ENCODE results near the gene ZSCAN5A. TPM values are rescaled to one million over a fixed set of nuclear protein-coding genes. Genes with fewer than 3 reads are reported as not detected.
"Not testable (repeated sequence)": the region's sequence is repeated elsewhere in the genome, so short reads cannot be mapped to it uniquely, and the experiment has no call there.

Gene ZSCAN5A
- total and polyA plus RNA-seq, 5 donors from 2014 or later: 3.5 to 7.9 (median 6.4) TPM

GRCh38 chr19:56347163-56347778, 32.6 kb upstream of the ZSCAN5A start:
- ATAC-seq (ENCODE audit: low read depth in 2 of 2): no peak
- no peak for DNase-seq
- no peaks in the 10 kb centered on the region for H3K27me3 Mint-ChIP-seq
- H3K27ac Mint-ChIP-seq: no peak overlapping the region
- H3K9me3 Mint-ChIP-seq: peaks cover 0 to 11% (median 1%) of the 10 kb centered on the region in 7 donors
- peaks cover 5 to 6% of the 10 kb centered on the region in 2 experiments for H3K9me3 ChIP-seq (ENCODE audit: control insufficient read depth in 2 of 2, low read length in 2 of 2)
- H3K27ac ChIP-seq (ENCODE audit: insufficient read depth, low read length, poor library complexity, severe bottlenecking): no peak overlapping the region
- H3K36me3 Mint-ChIP-seq: no peaks in the 10 kb centered on the region
- H3K4me1 ChIP-seq (ENCODE audit: control insufficient read depth, insufficient read depth, low read length, poor library complexity, severe bottlenecking): no peaks in the 10 kb centered on the region
- H3K4me1 Mint-ChIP-seq: peaks cover 0 to 6% (median under 1%) of the 10 kb centered on the region in 4 donors
- H3K27me3 ChIP-seq (ENCODE audit: control insufficient read depth, insufficient read depth, low read length): no peaks in the 10 kb centered on the region
- H3K4me3 ChIP-seq (ENCODE audit: low read depth, low read length): no peak overlapping the region
- H3K36me3 ChIP-seq (ENCODE audit: control insufficient read depth, insufficient read depth, low read length): no peaks in the 10 kb centered on the region
- no peak overlapping the region for H3K4me3 Mint-ChIP-seq

DNA sequence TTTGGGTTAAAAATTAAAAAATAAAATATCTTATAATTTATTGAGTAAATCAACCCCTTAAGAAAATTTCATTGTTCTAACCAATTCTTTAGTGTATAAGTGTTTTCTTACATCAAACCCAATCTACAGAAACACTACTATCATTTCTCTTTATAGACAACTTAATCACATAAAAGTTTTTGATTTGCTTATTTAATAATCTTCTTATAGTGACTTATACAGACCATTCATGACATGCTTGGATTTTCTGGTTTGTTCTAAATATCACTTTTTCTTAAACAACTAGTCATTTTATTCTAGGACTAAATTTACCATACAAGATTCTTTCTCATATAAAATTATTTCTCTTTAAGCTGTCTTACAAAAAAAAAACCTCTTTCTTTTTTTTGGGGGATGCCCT, 27.3 kb upstream of the ZSCAN5A start:
- Histone ChIP-seq H3K4me3 (ENCODE audit: low read depth, low read length) (no peak overlapping the region), H3K27me3 (ENCODE audit: control insufficient read depth, insufficient read depth, low read length) (no peaks in the 10 kb centered on the region), H3K27ac (ENCODE audit: insufficient read depth, low read length, poor library complexity, severe bottlenecking) (no peak overlapping the region), H3K9me3 (ENCODE audit: control insufficient read depth in 2 of 2, low read length in 2 of 2) (peaks cover 5 to 10% of the 10 kb centered on the region in 2 experiments), H3K36me3 (ENCODE audit: control insufficient read depth, insufficient read depth, low read length) (no peaks in the 10 kb centered on the region), H3K4me1 (ENCODE audit: control insufficient read depth, insufficient read depth, low read length, poor library complexity, severe bottlenecking) (no peaks in the 10 kb centered on the region)
- Mint-ChIP-seq H3K27ac (no peak overlapping the region), H3K4me1 (no peaks in the 10 kb centered on the region), H3K27me3 (no peaks in the 10 kb centered on the region), H3K36me3 (no peaks in the 10 kb centered on the region), H3K9me3 (peaks cover 3 to 15% (median 5%) of the 10 kb centered on the region in 7 donors), H3K4me3 (no peak overlapping the region)
- DNase-seq (no peak), ATAC-seq (ENCODE audit: low read depth in 2 of 2) (no peak)

DNA sequence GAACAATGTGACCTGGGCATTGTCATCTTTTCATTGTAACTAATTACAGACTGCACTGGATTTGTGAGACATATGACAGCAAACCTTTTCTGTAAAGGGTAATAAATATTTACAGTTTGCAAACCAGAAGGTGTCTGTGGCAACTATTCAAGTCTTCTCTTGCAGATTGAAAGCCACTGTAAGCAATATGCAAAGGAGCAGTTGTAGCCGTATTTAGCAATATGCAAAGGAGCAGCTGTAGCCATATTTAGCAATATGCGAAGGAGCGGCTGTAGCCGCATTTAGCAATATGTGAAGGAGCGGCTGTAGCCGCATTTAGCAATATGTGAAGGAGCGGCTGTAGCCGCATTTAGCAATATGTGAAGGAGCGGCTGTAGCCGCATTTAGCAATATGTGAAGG, 24.4 kb upstream of the ZSCAN5A start:
- not testable (repeated sequence) for ATAC-seq (ENCODE audit: low read depth in 2 of 2); H3K27ac Mint-ChIP-seq; H3K4me1 ChIP-seq (ENCODE audit: control insufficient read depth, insufficient read depth, low read length, poor library complexity, severe bottlenecking); H3K4me3 Mint-ChIP-seq; H3K36me3 Mint-ChIP-seq; H3K36me3 ChIP-seq (ENCODE audit: control insufficient read depth, insufficient read depth, low read length); DNase-seq; H3K27me3 Mint-ChIP-seq; H3K4me1 Mint-ChIP-seq; H3K4me3 ChIP-seq (ENCODE audit: low read depth, low read length); H3K27ac ChIP-seq (ENCODE audit: insufficient read depth, low read length, poor library complexity, severe bottlenecking); H3K27me3 ChIP-seq (ENCODE audit: control insufficient read depth, insufficient read depth, low read length)
- peaks cover 3 to 18% (median 5%) of the 10 kb centered on the region in 7 donors for H3K9me3 Mint-ChIP-seq
- peaks cover 5 to 10% of the 10 kb centered on the region in 2 experiments for H3K9me3 ChIP-seq (ENCODE audit: control insufficient read depth in 2 of 2, low read length in 2 of 2)

GRCh38 chr19:56337077-56337476, 22.4 kb upstream of the ZSCAN5A start:
- not testable (repeated sequence) for H3K36me3 Mint-ChIP-seq; H3K27me3 Mint-ChIP-seq; H3K36me3 ChIP-seq (ENCODE audit: control insufficient read depth, insufficient read depth, low read length); H3K27ac ChIP-seq (ENCODE audit: insufficient read depth, low read length, poor library complexity, severe bottlenecking); H3K4me3 Mint-ChIP-seq; DNase-seq; H3K27ac Mint-ChIP-seq; H3K9me3 ChIP-seq (ENCODE audit: control insufficient read depth in 2 of 2, low read length in 2 of 2); H3K4me1 ChIP-seq (ENCODE audit: control insufficient read depth, insufficient read depth, low read length, poor library complexity, severe bottlenecking); H3K4me1 Mint-ChIP-seq; ATAC-seq (ENCODE audit: low read depth in 2 of 2); H3K27me3 ChIP-seq (ENCODE audit: control insufficient read depth, insufficient read depth, low read length); H3K4me3 ChIP-seq (ENCODE audit: low read depth, low read length)
- peaks cover 0 to 14% (median 7%) of the 10 kb centered on the region in 7 donors for H3K9me3 Mint-ChIP-seq

GRCh38 chr19:56335371-56335770, 20.7 kb upstream of the ZSCAN5A start:
- Mint-ChIP-seq H3K9me3 (peaks cover 0 to 15% (median 5%) of the 10 kb centered on the region in 7 donors), H3K27me3 (peaks cover 13% of the 10 kb centered on the region)
- not testable (repeated sequence) for ATAC-seq (ENCODE audit: low read depth in 2 of 2); DNase-seq; H3K4me3 ChIP-seq (ENCODE audit: low read depth, low read length); H3K9me3 ChIP-seq (ENCODE audit: control insufficient read depth in 2 of 2, low read length in 2 of 2); H3K36me3 Mint-ChIP-seq; H3K27me3 ChIP-seq (ENCODE audit: control insufficient read depth, insufficient read depth, low read length); H3K4me3 Mint-ChIP-seq; H3K36me3 ChIP-seq (ENCODE audit: control insufficient read depth, insufficient read depth, low read length); H3K4me1 ChIP-seq (ENCODE audit: control insufficient read depth, insufficient read depth, low read length, poor library complexity, severe bottlenecking); H3K4me1 Mint-ChIP-seq; H3K27ac ChIP-seq (ENCODE audit: insufficient read depth, low read length, poor library complexity, severe bottlenecking); H3K27ac Mint-ChIP-seq

DNA sequence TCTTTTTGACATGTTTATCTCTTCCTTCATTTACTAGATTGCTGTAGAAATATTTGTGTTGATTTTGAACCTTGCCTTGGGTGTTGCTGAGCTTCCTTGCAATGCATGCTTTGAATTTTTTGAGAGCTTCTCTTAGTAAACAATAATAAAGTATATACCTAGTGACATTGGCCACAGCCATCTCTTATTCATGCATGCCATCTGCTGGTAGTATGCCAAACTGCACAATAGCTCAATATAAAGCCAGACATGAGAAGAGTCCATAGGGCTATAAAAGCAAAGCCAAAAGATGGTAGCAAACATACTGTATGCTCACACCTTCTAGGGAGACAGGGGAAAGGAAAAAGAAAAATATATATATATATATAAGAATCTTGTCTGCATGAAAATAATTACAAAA, 18.9 kb upstream of the ZSCAN5A start:
- no peaks in the 10 kb centered on the region for H3K4me1 ChIP-seq (ENCODE audit: control insufficient read depth, insufficient read depth, low read length, poor library complexity, severe bottlenecking)

GRCh38 chr19:56332695-56333094, 18.1 kb upstream of the ZSCAN5A start:
- peaks cover 13% of the 10 kb centered on the region for H3K27me3 Mint-ChIP-seq
- no peak overlapping the region for H3K4me3 Mint-ChIP-seq
- H3K36me3 Mint-ChIP-seq: no peaks in the 10 kb centered on the region
- Histone ChIP-seq H3K4me3 (ENCODE audit: low read depth, low read length) (no peak overlapping the region), H3K9me3 (ENCODE audit: control insufficient read depth in 2 of 2, low read length in 2 of 2) (peaks cover 0 to 9% of the 10 kb centered on the region in 2 experiments), H3K36me3 (ENCODE audit: control insufficient read depth, insufficient read depth, low read length) (no peaks in the 10 kb centered on the region), H3K27ac (ENCODE audit: insufficient read depth, low read length, poor library complexity, severe bottlenecking) (no peak overlapping the region), H3K4me1 (ENCODE audit: control insufficient read depth, insufficient read depth, low read length, poor library complexity, severe bottlenecking) (no peaks in the 10 kb centered on the region), H3K27me3 (ENCODE audit: control insufficient read depth, insufficient read depth, low read length) (no peaks in the 10 kb centered on the region)
- H3K4me1 Mint-ChIP-seq: no peaks in the 10 kb centered on the region
- no peak for DNase-seq
- peaks cover 0 to 15% (median 7%) of the 10 kb centered on the region in 7 donors for H3K9me3 Mint-ChIP-seq
- H3K27ac Mint-ChIP-seq: no peak overlapping the region
- no peak for ATAC-seq (ENCODE audit: low read depth in 2 of 2)

More for the DNA sequence above, 18.9 kb upstream of the ZSCAN5A start:
- Mint-ChIP-seq H3K4me1 (no peaks in the 10 kb centered on the region), H3K27me3 (peaks cover 13% of the 10 kb centered on the region), H3K27ac (peak overlapping the region in 1 of 3 donors; percentile 32), H3K9me3 (peaks cover 0 to 15% (median 7%) of the 10 kb centered on the region in 7 donors), H3K4me3 (no peak overlapping the region), H3K36me3 (no peaks in the 10 kb centered on the region)
- DNase-seq: peak; percentile 17 to 61 (median 34)
- no peaks in the 10 kb centered on the region for H3K27me3 ChIP-seq (ENCODE audit: control insufficient read depth, insufficient read depth, low read length)
- H3K27ac ChIP-seq (ENCODE audit: insufficient read depth, low read length, poor library complexity, severe bottlenecking): no peak overlapping the region
- peak in 1 of 2 donors; percentile 46 for ATAC-seq (ENCODE audit: low read depth in 2 of 2)
- peaks cover 0 to 9% of the 10 kb centered on the region in 2 experiments for H3K9me3 ChIP-seq (ENCODE audit: control insufficient read depth in 2 of 2, low read length in 2 of 2)
- H3K4me3 ChIP-seq (ENCODE audit: low read depth, low read length): no peak overlapping the region
- no peaks in the 10 kb centered on the region for H3K36me3 ChIP-seq (ENCODE audit: control insufficient read depth, insufficient read depth, low read length)

DNA sequence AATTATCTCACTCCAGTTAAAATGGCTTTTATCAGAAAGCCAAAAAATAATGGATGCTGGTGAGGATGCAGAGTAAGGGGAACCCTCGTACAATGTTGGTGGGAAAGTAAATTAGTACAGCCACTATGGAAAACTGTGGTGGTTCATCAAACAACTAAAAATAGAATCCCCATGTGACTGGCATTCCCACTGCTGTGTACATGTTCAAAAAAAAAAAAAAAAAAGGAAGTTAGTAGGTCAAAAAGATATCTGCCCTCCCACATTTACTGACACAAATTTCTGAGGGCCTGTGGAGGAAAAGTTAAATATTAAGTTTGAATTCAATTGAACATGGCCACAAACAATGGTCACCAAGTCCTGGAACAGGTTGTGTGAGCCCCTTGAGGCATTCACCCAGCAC, 9.8 kb upstream of the ZSCAN5A start:
- H3K4me1 Mint-ChIP-seq: peaks cover 0 to 2% (median 0%) of the 10 kb centered on the region in 4 donors
- no peak overlapping the region for H3K4me3 ChIP-seq (ENCODE audit: low read depth, low read length)
- no peak overlapping the region for H3K27ac Mint-ChIP-seq
- H3K27me3 ChIP-seq (ENCODE audit: control insufficient read depth, insufficient read depth, low read length): no peaks in the 10 kb centered on the region
- H3K4me1 ChIP-seq (ENCODE audit: control insufficient read depth, insufficient read depth, low read length, poor library complexity, severe bottlenecking): no peaks in the 10 kb centered on the region
- H3K9me3 ChIP-seq (ENCODE audit: control insufficient read depth in 2 of 2, low read length in 2 of 2): no peaks in the 10 kb centered on the region
- H3K27me3 Mint-ChIP-seq: peaks cover 4% of the 10 kb centered on the region
- ATAC-seq (ENCODE audit: low read depth in 2 of 2) (no peak), DNase-seq (no peak)
- no peak overlapping the region for H3K27ac ChIP-seq (ENCODE audit: insufficient read depth, low read length, poor library complexity, severe bottlenecking)
- H3K4me3 Mint-ChIP-seq: no peak overlapping the region
- H3K36me3 Mint-ChIP-seq: no peaks in the 10 kb centered on the region
- peaks cover 0 to 4% (median 0%) of the 10 kb centered on the region in 7 donors for H3K9me3 Mint-ChIP-seq
- H3K36me3 ChIP-seq (ENCODE audit: control insufficient read depth, insufficient read depth, low read length): no peaks in the 10 kb centered on the region
